Activated naive CD8-positive, alpha-beta T cell treated with anti-CD3 and anti-CD28 coated beads, Interleukin-2, amount 50 U/mL, for 16 hours (primary cell): ENCODE results near the gene CUTC.

ENCODE experiments used
- DNase-seq: peaks from one replicate; pipeline ENCODE4 v3.0.0-alpha.2; 2020; ENCODE audit warnings: low read depth, low spot score

CUTC gene

GRCh38 chr10:99782447-99783286 is 50.6 kb downstream of the CUTC start, which contains the start of gene ABCC2:
ABCC2 (plus strand) TSS chr10:99782640; CDS start chr10:99782845, 205 bp downstream.
- DNase-seq: no peak

GRCh38 chr10:99784016-99784726 is 52.1 kb downstream of the CUTC start:
- no peak for DNase-seq

GRCh38 chr10:99784727-99785441 is 52.9 kb downstream of the CUTC start:
- DNase-seq: no peak

DNA sequence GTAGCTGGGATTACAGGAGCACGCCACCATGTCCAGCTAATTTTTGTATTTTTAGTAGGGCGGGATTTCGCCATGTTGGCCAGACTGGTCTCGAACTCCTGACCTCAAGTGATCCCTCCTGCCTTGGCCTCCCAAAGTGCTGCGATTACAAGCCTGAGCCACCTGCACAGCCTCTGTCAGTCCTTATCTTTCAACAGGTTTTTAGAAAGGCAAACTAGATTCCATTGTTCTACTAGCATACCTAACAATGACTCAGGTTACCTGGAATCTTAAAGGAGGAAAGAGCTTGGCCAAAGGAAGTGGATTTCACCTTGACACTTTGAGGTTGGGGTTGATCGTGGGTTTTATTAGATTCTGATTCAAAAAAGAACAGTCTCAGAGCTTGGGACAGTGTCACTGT is 53.6 kb downstream of the CUTC start:
- no peak for DNase-seq

DNA sequence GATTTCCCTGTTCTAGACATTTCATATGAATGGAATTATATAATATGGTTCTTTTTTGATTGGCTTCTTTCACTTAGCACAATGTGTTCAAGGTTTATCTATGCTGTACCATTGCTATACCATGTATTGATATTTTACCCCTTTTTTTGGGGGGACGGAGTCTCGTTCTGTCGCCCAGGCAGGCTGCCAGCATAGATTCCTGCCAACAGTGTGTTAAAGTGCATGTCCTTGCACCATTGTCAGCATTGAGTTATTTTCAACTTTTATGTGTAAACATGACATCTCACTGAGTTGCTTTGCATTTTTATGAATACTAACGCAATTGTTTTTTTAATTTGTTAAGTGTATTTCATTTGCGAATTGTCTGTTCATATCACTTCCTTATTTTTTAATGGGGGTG is 55.3 kb downstream of the CUTC start:
- no peak for DNase-seq

DNA sequence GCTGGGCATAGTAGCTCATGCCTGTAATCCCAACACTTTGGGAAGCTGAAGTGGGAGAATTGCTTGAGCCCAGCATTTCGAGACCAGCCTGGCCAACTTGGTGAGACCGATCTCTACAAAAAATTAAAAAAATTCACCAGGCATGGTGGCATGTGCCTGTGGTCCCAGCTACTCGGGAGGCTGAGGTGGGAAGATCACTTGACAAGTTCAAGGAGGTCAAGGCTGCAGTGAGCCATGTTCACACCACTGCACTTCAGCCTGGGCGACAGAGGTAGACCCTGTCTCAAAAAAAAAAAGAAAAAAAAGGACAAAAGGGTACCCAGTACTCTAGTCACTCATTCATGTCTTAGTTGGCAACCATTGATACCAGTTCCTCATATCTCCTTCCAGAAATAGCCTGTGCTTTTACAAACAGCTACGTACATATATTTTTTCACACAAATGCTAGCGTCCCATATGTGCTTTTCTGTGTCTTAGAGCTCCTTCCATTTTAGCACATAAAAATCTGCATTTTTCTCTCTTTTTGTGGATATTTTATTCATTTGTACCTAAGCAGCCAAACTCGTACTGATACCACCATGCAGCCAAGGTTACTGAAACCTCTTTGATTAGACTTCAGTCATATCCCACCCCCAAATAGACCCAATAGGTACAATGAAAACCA is 55.9 kb downstream of the CUTC start:
- DNase-seq: no peak

DNA sequence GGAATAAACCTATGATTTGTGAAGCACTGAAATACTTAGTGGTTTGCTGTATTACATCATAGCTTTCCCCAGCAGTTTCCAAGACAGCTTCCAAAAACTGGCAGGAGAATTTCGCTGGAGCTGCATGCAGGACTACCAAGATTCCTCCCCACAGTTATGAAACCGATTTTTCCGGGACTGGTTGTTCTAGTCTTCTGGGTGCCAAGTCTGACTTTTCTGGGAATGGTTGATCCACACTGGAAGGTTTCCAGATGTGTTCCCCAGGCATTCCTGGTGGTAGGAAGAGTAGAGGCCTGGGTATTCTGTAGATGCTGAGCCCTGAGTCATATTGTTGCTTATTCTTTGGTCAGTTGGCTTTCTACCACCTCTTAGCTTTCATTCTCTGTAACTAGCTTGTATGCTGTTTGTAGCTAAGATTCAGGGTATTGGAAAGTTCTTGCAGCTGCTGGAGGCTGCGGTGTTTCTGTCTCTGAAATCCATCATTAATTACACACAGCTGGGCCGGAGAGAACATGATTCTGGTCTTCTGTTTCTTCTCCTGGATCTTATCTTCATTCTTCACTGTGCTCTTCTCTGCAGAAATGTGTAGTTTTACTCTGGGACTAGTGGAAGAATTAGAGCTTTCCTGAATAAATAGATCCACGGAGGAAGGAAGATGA is 56.7 kb downstream of the CUTC start:
- no peak for DNase-seq

DNA sequence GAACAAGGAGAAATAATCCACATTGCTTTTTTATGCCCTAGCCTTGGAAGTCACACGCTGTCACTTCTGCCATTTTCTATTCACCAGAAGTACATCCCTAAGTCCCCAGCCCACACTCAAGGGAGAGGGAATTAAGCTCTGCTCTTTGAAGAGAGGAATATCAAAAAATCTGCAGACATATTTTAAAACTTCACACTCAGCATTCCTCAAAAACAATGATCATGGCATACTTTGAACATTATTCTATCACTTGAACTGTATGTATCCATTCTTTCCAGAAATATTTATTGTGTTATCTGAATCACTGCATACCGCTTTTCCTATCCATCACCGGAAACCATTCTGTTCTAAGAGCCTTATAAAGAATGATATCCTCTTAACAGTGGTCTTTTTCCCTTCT is 59.8 kb downstream of the CUTC start:
- no peak for DNase-seq

GRCh38 chr10:99793819-99794218 is 61.8 kb downstream of the CUTC start:
- DNase-seq: no peak

- DNase-seq: no peak
These were observed 64.9 kb downstream of the CUTC start for GRCh38 chr10:99796928-99797327.

- DNase-seq: no peak
These were observed 66.0 kb downstream of the CUTC start for GRCh38 chr10:99798031-99798430.

DNA sequence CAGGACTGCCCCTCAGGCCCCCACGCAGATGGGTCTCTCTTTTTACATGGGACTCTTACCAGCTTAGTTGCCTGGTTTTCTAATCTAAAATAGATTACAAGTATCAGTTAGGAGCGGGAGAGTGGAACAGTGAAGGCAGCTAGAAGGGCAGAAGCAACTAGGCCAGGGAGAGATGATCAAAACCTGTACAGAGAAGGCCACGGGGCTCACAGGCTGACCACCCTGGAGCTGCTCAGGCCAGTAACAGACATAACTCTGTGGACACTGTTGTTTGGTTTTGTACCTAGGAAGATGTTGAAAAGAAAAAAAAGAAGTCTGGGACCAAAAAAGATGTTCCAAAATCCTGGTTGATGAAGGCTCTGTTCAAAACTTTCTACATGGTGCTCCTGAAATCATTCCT is 66.9 kb downstream of the CUTC start:
- no peak for DNase-seq

GRCh38 chr10:99799613-99800012 is 67.6 kb downstream of the CUTC start:
- DNase-seq: no peak

DNA sequence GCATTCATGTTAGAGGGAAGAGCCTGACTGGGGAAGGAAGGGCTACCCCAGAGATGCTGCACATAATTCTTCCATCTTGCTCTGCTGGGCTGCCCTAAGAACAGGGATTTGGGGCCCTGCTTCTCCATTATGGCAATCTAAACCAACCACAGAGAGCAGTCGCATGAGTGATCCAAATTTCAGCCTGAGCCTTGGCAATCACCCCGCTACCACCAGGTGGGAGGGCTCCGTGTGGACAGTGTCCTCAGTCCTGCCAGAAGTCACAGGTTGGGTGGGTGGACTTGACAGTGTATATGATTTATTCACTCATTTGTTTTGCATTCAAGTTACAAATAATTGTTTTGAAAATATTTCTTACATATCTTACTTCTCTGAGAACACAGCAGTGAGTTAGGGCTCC is 72.4 kb downstream of the CUTC start:
- no peak for DNase-seq

GRCh38 chr10:99805190-99805589 is 73.2 kb downstream of the CUTC start:
- no peak for DNase-seq
